GM18870 (cell line): ENCODE data around the gene COPG1.
A peak's percentile ranks its signal among the peaks of the same experiment; 100 is the strongest.
"Not testable (repeated sequence)": the region's sequence is repeated elsewhere in the genome, so short reads cannot be mapped to it uniquely, and the experiment has no call there.

Source experiments
- ATAC-seq: cut with Tn5 transposase; IDR thresholded peaks from one replicate; pipeline ENCODE4 v1.9.1; 2021; ENCODE audit warnings: moderate library complexity; ENCODE audit not compliant: unreplicated experiment

The COPG1 gene

GRCh38 chr3:129240436-129240835 is 9.0 kb upstream of the COPG1 start:
- ATAC-seq = no peak

- ATAC-seq = no peak
These were observed 4.3 kb upstream of the COPG1 start for GRCh38 chr3:129245141-129245540.

GRCh38 chr3:129245641-129246306 is 3.6 kb upstream of the COPG1 start:
- ATAC-seq = peak; percentile 61

- ATAC-seq = no peak
These were observed 2.8 kb upstream of the COPG1 start for GRCh38 chr3:129246636-129247035.

GRCh38 chr3:129248286-129248979 is 973 bp upstream of the COPG1 start:
- no peak for ATAC-seq

GRCh38 chr3:129252748-129253147 is 3.3 kb downstream of the COPG1 start:
- ATAC-seq = no peak

GRCh38 chr3:129254536-129255230 is 5.3 kb downstream of the COPG1 start:
- no peak for ATAC-seq

- no peak for ATAC-seq
These were observed 6.9 kb downstream of the COPG1 start for GRCh38 chr3:129256270-129256669.

GRCh38 chr3:129257609-129258008 is 8.2 kb downstream of the COPG1 start:
- no peak for ATAC-seq

GRCh38 chr3:129259612-129260477 is 10.4 kb downstream of the COPG1 start:
- no peak for ATAC-seq

- ATAC-seq = no peak
These were observed 11.2 kb downstream of the COPG1 start for GRCh38 chr3:129260606-129261005.

GRCh38 chr3:129261894-129262293 is 12.5 kb downstream of the COPG1 start:
- ATAC-seq = no peak

GRCh38 chr3:129263161-129263910 is 13.9 kb downstream of the COPG1 start:
- ATAC-seq = no peak

- not testable (repeated sequence) for ATAC-seq
These were observed 15.6 kb downstream of the COPG1 start for GRCh38 chr3:129264994-129265393.

GRCh38 chr3:129266651-129267050 is 17.2 kb downstream of the COPG1 start:
- ATAC-seq = no peak

- ATAC-seq = no peak
These were observed 19.0 kb downstream of the COPG1 start for GRCh38 chr3:129268396-129268795.

GRCh38 chr3:129271674-129272073 is 22.3 kb downstream of the COPG1 start:
- ATAC-seq = no peak

GRCh38 chr3:129276385-129276784 is 27.0 kb downstream of the COPG1 start:
- peak; percentile 90 for ATAC-seq

GRCh38 chr3:129277829-129278271 is 28.4 kb downstream of the COPG1 start:
- no peak for ATAC-seq

GRCh38 chr3:129278439-129278965 is 29.1 kb downstream of the COPG1 start, which contains the start of gene HMCES:
TSS of gene HMCES (plus strand) at chr3:129278870. CDS start at chr3:129279733, 863 bp downstream.
- ATAC-seq = no peak
